ENCODE measurements around the gene VASH2.

DNA sequence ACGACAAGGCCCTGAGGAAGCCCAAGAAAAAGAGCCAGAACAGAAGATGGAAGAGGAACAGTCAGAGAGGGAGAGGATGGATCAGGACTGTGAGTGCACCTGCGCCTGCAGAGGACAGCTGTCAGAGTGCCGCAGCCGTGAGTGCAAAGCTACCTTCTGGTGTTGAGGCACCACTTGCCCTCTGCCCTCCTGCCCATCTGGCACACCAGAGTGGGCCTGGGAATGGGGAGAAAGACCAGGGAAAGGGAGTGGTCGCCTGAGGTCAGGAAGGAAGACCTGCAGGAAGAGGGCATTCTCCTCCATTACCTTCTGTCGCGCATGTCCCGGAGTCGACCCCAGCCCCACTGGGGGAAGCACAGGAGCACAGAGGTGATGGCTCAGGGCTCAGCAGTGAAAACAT, 26.2 kb downstream of the VASH2 start:
- TF ChIP-seq, protein P1, sequence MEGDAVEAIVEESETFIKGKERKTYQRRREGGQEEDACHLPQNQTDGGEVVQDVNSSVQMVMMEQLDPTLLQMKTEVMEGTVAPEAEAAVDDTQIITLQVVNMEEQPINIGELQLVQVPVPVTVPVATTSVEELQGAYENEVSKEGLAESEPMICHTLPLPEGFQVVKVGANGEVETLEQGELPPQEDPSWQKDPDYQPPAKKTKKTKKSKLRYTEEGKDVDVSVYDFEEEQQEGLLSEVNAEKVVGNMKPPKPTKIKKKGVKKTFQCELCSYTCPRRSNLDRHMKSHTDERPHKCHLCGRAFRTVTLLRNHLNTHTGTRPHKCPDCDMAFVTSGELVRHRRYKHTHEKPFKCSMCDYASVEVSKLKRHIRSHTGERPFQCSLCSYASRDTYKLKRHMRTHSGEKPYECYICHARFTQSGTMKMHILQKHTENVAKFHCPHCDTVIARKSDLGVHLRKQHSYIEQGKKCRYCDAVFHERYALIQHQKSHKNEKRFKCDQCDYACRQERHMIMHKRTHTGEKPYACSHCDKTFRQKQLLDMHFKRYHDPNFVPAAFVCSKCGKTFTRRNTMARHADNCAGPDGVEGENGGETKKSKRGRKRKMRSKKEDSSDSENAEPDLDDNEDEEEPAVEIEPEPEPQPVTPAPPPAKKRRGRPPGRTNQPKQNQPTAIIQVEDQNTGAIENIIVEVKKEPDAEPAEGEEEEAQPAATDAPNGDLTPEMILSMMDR (IDR thresholded peaks at IDR 0.05): no peak
- TF ChIP-seq POLR2A (IDR thresholded peaks at IDR 0.05): no peak
